GM23338 (cell line): ENCODE data around the gene HS6ST3. TPM values are rescaled to one million over a fixed set of nuclear protein-coding genes. Genes with fewer than 3 reads are reported as not detected.

Experiments used
- ATAC-seq: fragments of 200-7000 bp; cut with Tn5 transposase; 3 replicates; pipeline ENCODE4 v1.9.1; 2020
- DNase-seq: peaks from one replicate; pipeline ENCODE4 v3.0.0-alpha.2; 2015; ENCODE audit warnings: low spot score
- H2AFZ ChIP-seq: fragments of 200-600 bp; sonication (generic); 2 replicates; pipeline ENCODE4 v1.8.0; 2016; ENCODE audit warnings: antibody characterized with exemption, mild to moderate bottlenecking, moderate library complexity
- H3F3A ChIP-seq: fragments of 200-600 bp; sonication (generic); replicated peaks from 2 replicates; pipeline ENCODE4 v1.8.0; 2017; ENCODE audit warnings: antibody characterized with exemption, mixed run types, low read depth
- H3K27ac ChIP-seq: fragments of 200-600 bp; sonication (generic); 2 replicates; pipeline ENCODE4 v1.6.1; 2016; ENCODE audit warnings: low read depth
- H3K27me3 ChIP-seq: fragments of 200-600 bp; sonication (generic); 2 replicates; pipeline ENCODE4 v1.8.0; 2016; ENCODE audit warnings: mild to moderate bottlenecking, mixed run types, moderate library complexity; ENCODE audit not compliant: insufficient read depth
- H3K36me3 ChIP-seq: fragments of 200-600 bp; sonication (generic); 2 replicates; pipeline ENCODE4 v1.8.0; 2016; ENCODE audit warnings: mild to moderate bottlenecking; ENCODE audit not compliant: insufficient read depth
- H3K4me1 ChIP-seq: fragments of 200-600 bp; sonication (generic); 2 replicates; pipeline ENCODE4 v1.8.0; 2016; ENCODE audit warnings: mild to moderate bottlenecking, moderate library complexity; ENCODE audit not compliant: insufficient read depth
- H3K4me2 ChIP-seq: fragments of 200-600 bp; sonication (generic); 2 replicates; pipeline ENCODE4 v1.7.1; 2017; ENCODE audit warnings: mixed run types
- H3K4me3 ChIP-seq: fragments of 200-600 bp; sonication (generic); 2 replicates; pipeline ENCODE4 v1.6.1; 2016; ENCODE audit warnings: mixed run types
- H3K79me2 ChIP-seq: fragments of 200-600 bp; sonication (generic); replicated peaks from 2 replicates; pipeline ENCODE4 v1.8.0; 2017; ENCODE audit warnings: mild to moderate bottlenecking; ENCODE audit not compliant: insufficient read depth
- H3K9me2 ChIP-seq: fragments of 200-600 bp; sonication (generic); 2 replicates; pipeline ENCODE4 v1.8.0; 2017; ENCODE audit not compliant: insufficient read depth
- H4K20me1 ChIP-seq: fragments of 200-600 bp; sonication (generic); replicated peaks from 2 replicates; pipeline ENCODE4 v1.8.0; 2017; ENCODE audit warnings: mild to moderate bottlenecking; ENCODE audit not compliant: insufficient read depth
- H3K27ac Mint-ChIP-seq: 2 replicates; pipeline ENCODE4 v1.8.0; 2020; ENCODE audit warnings: inconsistent platforms, mild to moderate bottlenecking, moderate library complexity, mixed read lengths
- H3K27me3 Mint-ChIP-seq: 3 replicates; pipeline ENCODE4 v1.8.0; 2022; ENCODE audit warnings: low read depth, mild to moderate bottlenecking, moderate library complexity, mixed read lengths, inconsistent platforms; ENCODE audit not compliant: insufficient read depth, poor library complexity
- H3K36me3 Mint-ChIP-seq: 3 replicates; pipeline ENCODE4 v1.8.0; 2021; ENCODE audit warnings: low read depth, mild to moderate bottlenecking, inconsistent platforms, moderate library complexity, mixed read lengths
- H3K4me1 Mint-ChIP-seq: 3 replicates; pipeline ENCODE4 v1.8.0; 2020; ENCODE audit warnings: mild to moderate bottlenecking, inconsistent platforms, mixed read lengths
- H3K4me3 Mint-ChIP-seq: 3 replicates; pipeline ENCODE4 v1.8.0; 2021; ENCODE audit warnings: moderate library complexity, mild to moderate bottlenecking, inconsistent platforms, mixed read lengths
- H3K9me3 Mint-ChIP-seq: 3 replicates; pipeline ENCODE4 v1.8.0; 2020; ENCODE audit warnings: moderate library complexity, mild to moderate bottlenecking, inconsistent platforms, mixed read lengths
- CREB1 ChIP-seq: fragments of 250-450 bp; sonication (Bioruptor Pico); IDR thresholded peaks from 2 replicates; pipeline ENCODE4 v1.5.0; 2020; ENCODE audit warnings: low read depth, mild to moderate bottlenecking, moderate library complexity
- EZH2 ChIP-seq: fragments of 200-600 bp; sonication (generic); IDR thresholded peaks from one replicate; pipeline ENCODE4 v1.8.0; 2017; ENCODE audit warnings: antibody characterized with exemption, mild to moderate bottlenecking, low read depth; ENCODE audit not compliant: unreplicated experiment
- JUNB ChIP-seq: IDR thresholded peaks from one replicate; pipeline ENCODE4 v1.6.1; 2016; ENCODE audit warnings: antibody characterized with exemption; ENCODE audit not compliant: unreplicated experiment
- NANOG ChIP-seq: IDR thresholded peaks from 2 replicates; pipeline ENCODE4 v1.6.1; 2016; ENCODE audit warnings: antibody characterized with exemption, borderline replicate concordance
- POLR2AphosphoS5 ChIP-seq: IDR thresholded peaks from 2 replicates; pipeline ENCODE4 v1.6.1; 2016; ENCODE audit warnings: antibody characterized with exemption, low read depth
- ZNF331 ChIP-seq: fragments of 250-450 bp; sonication (Bioruptor Pico); IDR thresholded peaks from 2 replicates; pipeline ENCODE4 v1.5.0; 2020; ENCODE audit warnings: low read depth, mild to moderate bottlenecking, moderate library complexity
- ZNF462 ChIP-seq: fragments of 250-450 bp; sonication (Bioruptor Pico); IDR thresholded peaks from 2 replicates; pipeline ENCODE4 v1.5.0; 2020; ENCODE audit warnings: mild to moderate bottlenecking, moderate library complexity
- polyA plus RNA-seq: library from polyadenylated mRNA; unstranded; fragments of >200 nt; fragmentation: Nextera tagmentation; extraction: Ambion mirVana; gene quantifications from 2 replicates; pipeline ENCODE4 v1.2.1, GENCODE V29; 2016
- total RNA-seq: library from RNA; depleted of rRNA; stranded (reverse); fragments of >200 nt; shearing (Covaris generic); gene quantifications from 2 replicates; pipeline ENCODE4 v1.2.3, GENCODE V29; 2014
- TF ChIP-seq, protein P1 (sequence below): IDR thresholded peaks from one replicate; pipeline ENCODE4 v1.6.1; 2018; ENCODE audit warnings: antibody characterized with exemption; ENCODE audit not compliant: unreplicated experiment
- TF ChIP-seq, protein P2 (sequence below), 2 experiments: fragments of 200-600 bp in 1 of 2; sonication (generic) in 1 of 2; conservative IDR thresholded peaks; 2 replicates each; pipeline versions ENCODE4 v1.5.1 to v1.6.1; 2016 to 2017; ENCODE audit warnings: antibody characterized with exemption in 2 of 2, low read depth in 2 of 2, mild to moderate bottlenecking in 2 of 2, moderate library complexity in 1 of 2

Gene HS6ST3
- total and polyA plus RNA-seq, 2 experiments from 2014 or later: 0.52 to 0.80 TPM

DNA sequence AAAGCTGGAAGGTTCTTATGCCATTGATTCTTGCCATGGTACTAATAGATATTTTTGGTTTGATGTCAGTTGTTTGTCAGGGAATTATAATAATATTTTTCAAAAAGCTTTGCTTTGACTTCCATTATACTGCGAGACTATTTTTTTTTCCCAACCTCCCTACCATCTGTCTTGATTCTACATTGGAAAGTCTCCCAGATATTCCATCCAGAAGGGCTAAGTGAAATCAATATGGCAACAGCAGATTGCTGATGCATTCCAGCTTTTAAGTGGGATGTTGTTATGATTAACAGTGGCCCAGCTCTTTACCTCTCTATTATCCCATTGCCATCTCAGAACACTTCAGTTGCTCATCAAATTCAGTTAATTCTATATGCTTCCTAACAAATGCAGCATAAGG lies 657.0 kb downstream of the HS6ST3 start:
- H3K79me2 ChIP-seq: no peaks in the 10 kb centered on the region
- H3K9me2 ChIP-seq: no peaks in the 10 kb centered on the region; the same call in 1 of the 2 replicates
- no peaks in the 10 kb centered on the region for H3K9me3 Mint-ChIP-seq
- 0 out of 3 replicates have a peak, but pooled peaks cover 2% of the 10 kb centered on the region for H3K4me1 Mint-ChIP-seq
- H3K36me3 ChIP-seq: no peaks in the 10 kb centered on the region
- H3K4me3 Mint-ChIP-seq: no peak overlapping the region
- TF ChIP-seq ZNF462 (no peak), POLR2AphosphoS5 (no peak), ZNF331 (no peak), CREB1 (CRISPR knock-in tag) (no peak), NANOG (no peak), EZH2 (no peak), JUNB (no peak)
- TF ChIP-seq, protein P1, sequence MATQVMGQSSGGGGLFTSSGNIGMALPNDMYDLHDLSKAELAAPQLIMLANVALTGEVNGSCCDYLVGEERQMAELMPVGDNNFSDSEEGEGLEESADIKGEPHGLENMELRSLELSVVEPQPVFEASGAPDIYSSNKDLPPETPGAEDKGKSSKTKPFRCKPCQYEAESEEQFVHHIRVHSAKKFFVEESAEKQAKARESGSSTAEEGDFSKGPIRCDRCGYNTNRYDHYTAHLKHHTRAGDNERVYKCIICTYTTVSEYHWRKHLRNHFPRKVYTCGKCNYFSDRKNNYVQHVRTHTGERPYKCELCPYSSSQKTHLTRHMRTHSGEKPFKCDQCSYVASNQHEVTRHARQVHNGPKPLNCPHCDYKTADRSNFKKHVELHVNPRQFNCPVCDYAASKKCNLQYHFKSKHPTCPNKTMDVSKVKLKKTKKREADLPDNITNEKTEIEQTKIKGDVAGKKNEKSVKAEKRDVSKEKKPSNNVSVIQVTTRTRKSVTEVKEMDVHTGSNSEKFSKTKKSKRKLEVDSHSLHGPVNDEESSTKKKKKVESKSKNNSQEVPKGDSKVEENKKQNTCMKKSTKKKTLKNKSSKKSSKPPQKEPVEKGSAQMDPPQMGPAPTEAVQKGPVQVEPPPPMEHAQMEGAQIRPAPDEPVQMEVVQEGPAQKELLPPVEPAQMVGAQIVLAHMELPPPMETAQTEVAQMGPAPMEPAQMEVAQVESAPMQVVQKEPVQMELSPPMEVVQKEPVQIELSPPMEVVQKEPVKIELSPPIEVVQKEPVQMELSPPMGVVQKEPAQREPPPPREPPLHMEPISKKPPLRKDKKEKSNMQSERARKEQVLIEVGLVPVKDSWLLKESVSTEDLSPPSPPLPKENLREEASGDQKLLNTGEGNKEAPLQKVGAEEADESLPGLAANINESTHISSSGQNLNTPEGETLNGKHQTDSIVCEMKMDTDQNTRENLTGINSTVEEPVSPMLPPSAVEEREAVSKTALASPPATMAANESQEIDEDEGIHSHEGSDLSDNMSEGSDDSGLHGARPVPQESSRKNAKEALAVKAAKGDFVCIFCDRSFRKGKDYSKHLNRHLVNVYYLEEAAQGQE: no peak
- TF ChIP-seq, protein P2, sequence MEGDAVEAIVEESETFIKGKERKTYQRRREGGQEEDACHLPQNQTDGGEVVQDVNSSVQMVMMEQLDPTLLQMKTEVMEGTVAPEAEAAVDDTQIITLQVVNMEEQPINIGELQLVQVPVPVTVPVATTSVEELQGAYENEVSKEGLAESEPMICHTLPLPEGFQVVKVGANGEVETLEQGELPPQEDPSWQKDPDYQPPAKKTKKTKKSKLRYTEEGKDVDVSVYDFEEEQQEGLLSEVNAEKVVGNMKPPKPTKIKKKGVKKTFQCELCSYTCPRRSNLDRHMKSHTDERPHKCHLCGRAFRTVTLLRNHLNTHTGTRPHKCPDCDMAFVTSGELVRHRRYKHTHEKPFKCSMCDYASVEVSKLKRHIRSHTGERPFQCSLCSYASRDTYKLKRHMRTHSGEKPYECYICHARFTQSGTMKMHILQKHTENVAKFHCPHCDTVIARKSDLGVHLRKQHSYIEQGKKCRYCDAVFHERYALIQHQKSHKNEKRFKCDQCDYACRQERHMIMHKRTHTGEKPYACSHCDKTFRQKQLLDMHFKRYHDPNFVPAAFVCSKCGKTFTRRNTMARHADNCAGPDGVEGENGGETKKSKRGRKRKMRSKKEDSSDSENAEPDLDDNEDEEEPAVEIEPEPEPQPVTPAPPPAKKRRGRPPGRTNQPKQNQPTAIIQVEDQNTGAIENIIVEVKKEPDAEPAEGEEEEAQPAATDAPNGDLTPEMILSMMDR (conservative IDR thresholded peaks at IDR 0.05; ENCODE audit: low read depth in 2 of 2): no peak
- H3K4me1 ChIP-seq: no peaks in the 10 kb centered on the region
- H3F3A ChIP-seq: no peaks in the 10 kb centered on the region
- no peaks in the 10 kb centered on the region for H3K27me3 Mint-ChIP-seq
- H3K27me3 ChIP-seq: no peaks in the 10 kb centered on the region
- H3K27ac Mint-ChIP-seq: no peak overlapping the region
- H3K27ac ChIP-seq: no peak overlapping the region
- ATAC-seq: no peak
- no peaks in the 10 kb centered on the region for H3K36me3 Mint-ChIP-seq
- no peak overlapping the region for H2AFZ ChIP-seq
- no peak overlapping the region for H3K4me3 ChIP-seq
- no peak overlapping the region for H3K4me2 ChIP-seq
- H4K20me1 ChIP-seq: no peaks in the 10 kb centered on the region
- no peak for DNase-seq
